Cardiac muscle cell (in vitro differentiated cells and primary cell): ENCODE results near the gene PTPRD. TPM values are rescaled to one million over a fixed set of nuclear protein-coding genes. Genes with fewer than 3 reads are reported as not detected.

ENCODE experiments used
- DNase-seq, 2 donors: peaks; one replicate each; pipeline versions ENCODE4 v3.0.0 to v3.0.0-alpha.2; 2010 to 2017; ENCODE audit warnings: low read depth in 1 of 2, low spot score in 1 of 2
- H3K27ac ChIP-seq: fragments of 200-600 bp; sonication (generic); 2 replicates; pipeline ENCODE4 v1.5.1; 2016
- H3K27me3 ChIP-seq: fragments of 200-600 bp; sonication (generic); 2 replicates; pipeline ENCODE4 v1.6.0; 2016; ENCODE audit warnings: control low read depth
- H3K36me3 ChIP-seq: fragments of 200-600 bp; sonication (generic); 2 replicates; pipeline ENCODE4 v1.5.1; 2016; ENCODE audit warnings: control low read depth
- H3K4me1 ChIP-seq: fragments of 200-600 bp; sonication (generic); 2 replicates; pipeline ENCODE4 v1.8.1; 2017; ENCODE audit warnings: low read depth, mild to moderate bottlenecking, mixed run types
- H3K4me3 ChIP-seq: fragments of 200-600 bp; sonication (generic); 2 replicates; pipeline ENCODE4 v1.5.1; 2016; ENCODE audit warnings: mild to moderate bottlenecking
- H3K9me3 ChIP-seq: fragments of 200-600 bp; sonication (generic); 2 replicates; pipeline ENCODE4 v1.5.1; 2017; ENCODE audit warnings: low read depth, mild to moderate bottlenecking, control low read depth
- CTCF ChIP-seq: IDR thresholded peaks from 2 replicates; pipeline ENCODE4 v1.5.1; 2012; ENCODE audit warnings: low read depth, mild to moderate bottlenecking, low read length
- polyA plus RNA-seq: library from polyadenylated mRNA; unstranded; fragments of >200 nt; fragmentation: Nextera tagmentation; extraction: Ambion mirVana; gene quantifications from 2 replicates; pipeline ENCODE4 v1.2.1, GENCODE V29; 2016
- total RNA-seq: library from RNA; depleted of rRNA; stranded (reverse); fragments of >200 nt; gene quantifications from 2 replicates; pipeline ENCODE4 v1.2.3, GENCODE V29; 2016

Gene PTPRD
- total and polyA plus RNA-seq, 2 experiments from 2014 or later = 37.0 to 287 TPM

DNA sequence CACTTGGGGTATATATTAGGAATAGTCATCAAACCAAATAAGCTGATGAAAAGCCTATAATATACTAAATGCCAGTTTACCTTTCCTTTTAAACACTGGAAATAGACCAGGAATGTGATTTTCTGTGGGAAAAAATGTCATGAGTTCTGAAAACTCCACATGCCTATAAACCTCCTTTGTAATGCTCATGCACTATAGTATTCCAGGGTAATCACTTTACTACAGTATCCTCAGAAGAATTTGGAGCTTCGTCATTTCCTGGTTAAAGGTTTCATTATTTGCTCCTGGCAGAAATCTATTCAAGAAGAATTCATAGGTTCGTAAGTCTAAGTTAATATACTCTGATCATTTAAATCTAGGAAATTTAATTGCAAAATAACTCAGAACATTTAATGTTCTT is 1736.5 kb downstream of the PTPRD start:
- Histone ChIP-seq H3K4me3 (no peak overlapping the region), H3K36me3 (no peaks in the 10 kb centered on the region), H3K27me3 (no peaks in the 10 kb centered on the region), H3K27ac (no peak overlapping the region), H3K4me1 (peaks cover 36% of the 10 kb centered on the region), H3K9me3 (no peaks in the 10 kb centered on the region)
- no peak for TF ChIP-seq CTCF
- DNase-seq = no peak

DNA sequence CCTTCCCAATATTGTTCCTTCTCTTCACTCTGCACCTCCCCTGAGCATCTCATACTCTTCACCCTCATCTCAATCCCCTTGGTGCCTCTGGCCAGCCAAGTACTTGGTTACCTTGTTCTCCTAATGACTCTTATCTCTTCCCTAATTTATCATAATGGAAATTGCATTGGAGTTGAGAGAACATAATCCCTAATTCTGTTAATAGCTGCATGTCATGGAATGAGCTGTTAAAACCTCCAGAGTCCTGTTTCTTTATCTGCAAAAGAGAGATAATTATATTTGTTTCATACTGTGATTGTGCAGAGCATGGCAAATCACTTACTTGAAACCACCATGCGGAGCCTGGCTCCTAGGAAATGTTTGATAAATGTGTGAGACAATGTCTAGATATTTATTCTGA is 1738.3 kb downstream of the PTPRD start:
- no peak for DNase-seq
- no peaks in the 10 kb centered on the region for H3K27me3 ChIP-seq
- TF ChIP-seq CTCF = no peak
- H3K4me1 ChIP-seq = peaks cover 54% of the 10 kb centered on the region
- H3K36me3 ChIP-seq = no peaks in the 10 kb centered on the region
- no peak overlapping the region for H3K4me3 ChIP-seq
- H3K9me3 ChIP-seq = no peaks in the 10 kb centered on the region
- H3K27ac ChIP-seq = no peak overlapping the region

DNA sequence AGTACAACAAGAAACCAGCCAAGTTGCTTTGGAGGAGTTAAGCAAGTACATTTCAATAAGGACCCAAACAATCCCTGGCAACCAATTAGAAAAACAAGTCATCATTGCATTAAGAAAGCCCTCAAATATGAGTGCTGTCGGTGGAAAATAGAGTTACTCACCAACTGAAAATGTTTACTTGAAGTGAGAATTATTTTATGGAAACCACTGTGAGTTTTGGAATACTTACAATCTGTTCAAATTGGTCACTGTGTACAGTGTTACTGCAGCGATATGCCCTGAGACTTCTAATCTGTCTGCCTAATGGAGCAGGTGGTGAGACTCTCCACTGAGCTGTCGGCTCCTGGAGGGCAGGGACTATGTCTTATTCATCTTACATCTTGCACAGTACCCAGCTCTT is 1740.0 kb downstream of the PTPRD start:
- no peaks in the 10 kb centered on the region for H3K36me3 ChIP-seq
- peaks cover 66% of the 10 kb centered on the region for H3K4me1 ChIP-seq
- H3K4me3 ChIP-seq = no peak overlapping the region
- DNase-seq = peak in 1 of 2 donors; percentile 15
- H3K9me3 ChIP-seq = no peaks in the 10 kb centered on the region
- H3K27ac ChIP-seq = peak overlapping the region; percentile 98
- no peaks in the 10 kb centered on the region for H3K27me3 ChIP-seq
- no peak for TF ChIP-seq CTCF

- TF ChIP-seq CTCF = no peak
- Histone ChIP-seq H3K4me1 (peaks cover 64% of the 10 kb centered on the region), H3K27me3 (no peaks in the 10 kb centered on the region), H3K9me3 (no peaks in the 10 kb centered on the region), H3K27ac (peak overlapping the region; percentile 98), H3K4me3 (no peak overlapping the region), H3K36me3 (no peaks in the 10 kb centered on the region)
- DNase-seq = peak in 1 of 2 donors; percentile 32
Observed at GRCh38 chr9:8871796-8872445, 1740.9 kb downstream of the PTPRD start.

DNA sequence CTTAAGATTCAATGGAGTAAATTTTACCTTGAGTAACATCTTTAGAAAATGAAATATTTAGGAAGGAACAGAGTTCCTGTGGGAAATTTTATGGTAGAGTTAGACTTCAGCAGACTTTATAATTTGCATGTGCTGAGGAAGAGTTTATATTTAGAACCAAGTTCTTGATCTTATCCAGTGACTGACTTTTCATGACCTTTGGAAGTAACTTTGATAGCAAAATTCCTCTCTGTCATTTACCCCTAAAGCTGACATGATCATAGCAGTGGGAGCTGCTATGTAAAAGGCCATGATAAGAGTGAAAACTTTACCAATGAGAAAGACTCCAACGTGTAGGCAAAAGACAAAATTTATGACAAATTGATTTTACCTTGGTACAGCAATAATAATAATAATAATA is 1741.4 kb downstream of the PTPRD start:
- no peaks in the 10 kb centered on the region for H3K36me3 ChIP-seq

More for the DNA sequence above, 1741.4 kb downstream of the PTPRD start:
- Histone ChIP-seq H3K4me1 (peaks cover 67% of the 10 kb centered on the region), H3K9me3 (no peaks in the 10 kb centered on the region), H3K27ac (peak overlapping the region; percentile 98), H3K27me3 (no peaks in the 10 kb centered on the region), H3K4me3 (no peak overlapping the region)
- DNase-seq = peak in 1 of 2 donors; percentile 49
- TF ChIP-seq CTCF = no peak
